Endothelial cell of umbilical vein (primary cell): ENCODE data around the gene YPEL1.

Experiments
- CTCF ChIP-seq, 2 donors: IDR thresholded peaks; 1 replicate in 1 of 2; 2 replicates in 1 of 2; pipeline ENCODE4 v1.5.1; 2011; ENCODE audit warnings: low read length in 2 of 2, mild to moderate bottlenecking in 2 of 2, moderate library complexity in 2 of 2, control low read depth in 1 of 2, inconsistent platforms in 1 of 2, low read depth in 1 of 2; ENCODE audit not compliant: insufficient read depth in 1 of 2; ENCODE audit errors: extremely low read depth in 1 of 2
- EZH2 ChIP-seq: IDR thresholded peaks from 2 replicates; pipeline ENCODE4 v1.6.1; 2012; ENCODE audit warnings: borderline replicate concordance, low read depth, mild to moderate bottlenecking, moderate library complexity, low read length, inconsistent platforms; ENCODE audit not compliant: severe bottlenecking
- POLR2A ChIP-seq: IDR thresholded peaks from 2 replicates; pipeline ENCODE4 v1.6.1; 2012; ENCODE audit warnings: low read depth, mild to moderate bottlenecking, control low read depth, low read length

- no peak for TF ChIP-seq EZH2
- TF ChIP-seq CTCF (IDR thresholded peaks at IDR 0.05; ENCODE audit: extremely low read depth in 1 of 2, insufficient read depth in 1 of 2, low read depth in 1 of 2, low read length in 2 of 2): no peak
- no peak for TF ChIP-seq POLR2A
Observed at GRCh38 chr22:21741059-21741458, 5.5 kb upstream of the YPEL1 start.
